OCI-M2 (cell line): Measurements from ENCODE around the gene NR4A2.

Experiments
- DNase-seq: peaks from one replicate; lab custom pipeline; 2025; ENCODE audit not compliant: unreplicated experiment; lab: John Stamatoyannopoulos, UW

Gene NR4A2

DNA sequence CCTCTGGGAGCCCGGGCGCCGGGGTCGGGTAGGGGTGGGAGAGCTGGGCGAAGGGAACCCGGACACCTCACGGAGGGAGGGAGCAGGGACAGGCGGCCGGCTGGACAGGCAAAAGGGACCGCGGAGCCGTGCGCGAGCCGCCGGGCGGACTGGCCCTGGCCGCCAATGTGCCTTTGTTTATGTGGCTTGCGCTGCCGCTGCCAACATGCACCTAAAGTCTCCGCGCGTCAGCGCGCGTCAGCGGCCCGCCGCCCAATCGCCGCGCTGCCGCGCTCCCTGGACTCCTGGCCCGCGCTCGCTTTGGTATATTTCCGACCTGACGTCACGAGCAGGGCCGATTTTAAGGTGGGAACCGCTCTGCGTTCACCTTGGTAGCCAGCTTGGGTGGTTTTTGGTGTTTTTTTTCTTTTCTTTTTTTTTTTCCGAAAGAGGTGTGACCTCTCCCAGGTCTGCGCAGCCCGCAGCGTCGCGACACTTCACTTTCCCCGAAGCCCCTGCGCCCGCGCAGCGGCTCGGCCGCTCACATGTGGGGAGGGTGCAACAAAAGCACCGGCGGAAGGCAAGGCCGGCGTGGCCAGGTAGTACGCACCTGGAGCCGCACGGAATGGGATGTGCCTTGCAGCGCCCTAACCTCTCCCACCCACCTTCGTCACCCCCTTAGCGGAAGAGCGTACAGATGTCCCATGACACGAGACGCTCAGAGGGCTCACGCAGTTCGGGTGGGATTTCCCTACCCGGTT lies at the start of gene NR4A2:
TSS of gene NR4A2 (minus strand) at position 188 of the 740 bp plus-strand sequence. CDS start 2,535 bp downstream, outside the sequence.
- DNase-seq, result peak; percentile 29

GRCh38 chr2:156380117-156380645 lies 47.7 kb upstream of the NR4A2 start:
- DNase-seq, result no peak

GRCh38 chr2:156379714-156380113 lies 47.2 kb upstream of the NR4A2 start:
- DNase-seq, result no peak

DNA sequence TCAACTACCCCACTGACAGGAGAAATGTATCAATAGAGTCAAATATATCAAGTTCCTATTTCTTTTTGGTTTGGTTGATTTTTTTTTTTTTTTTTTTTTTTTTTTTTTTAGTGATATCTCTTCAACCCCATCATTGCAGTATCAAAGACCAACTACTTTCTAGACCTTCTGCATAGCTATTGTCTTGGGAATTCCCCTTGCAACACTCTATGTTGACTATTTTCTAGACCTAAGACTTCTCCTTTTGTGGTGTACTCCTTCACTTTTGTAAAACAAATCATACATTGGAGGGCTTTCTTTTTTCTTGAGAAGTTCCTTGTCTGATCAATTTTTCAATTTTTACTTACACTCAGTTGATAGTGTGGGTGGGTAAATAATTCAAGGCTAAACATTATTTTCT lies 46.5 kb upstream of the NR4A2 start:
- DNase-seq, result no peak

- no peak for DNase-seq
Observed at GRCh38 chr2:156366753-156367152, 34.2 kb upstream of the NR4A2 start.

DNA sequence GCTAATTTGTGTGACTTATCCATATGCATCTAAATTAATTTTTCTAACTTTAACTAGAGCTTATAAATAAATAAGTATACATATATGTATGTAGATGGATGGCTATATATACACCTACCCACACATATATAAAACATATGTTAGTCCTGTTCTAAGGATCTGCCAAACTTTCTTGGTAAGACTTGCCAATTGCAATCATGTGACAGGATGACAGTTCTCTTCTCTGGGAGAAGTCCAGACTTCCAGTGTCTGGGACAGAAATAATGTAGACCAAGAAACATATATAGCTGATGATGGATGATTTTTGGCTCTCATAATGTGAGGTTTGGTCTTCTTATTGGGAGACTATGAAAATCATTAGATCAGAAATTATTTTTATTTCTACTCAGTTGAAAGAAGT lies 30.6 kb upstream of the NR4A2 start:
- DNase-seq, result no peak

DNA sequence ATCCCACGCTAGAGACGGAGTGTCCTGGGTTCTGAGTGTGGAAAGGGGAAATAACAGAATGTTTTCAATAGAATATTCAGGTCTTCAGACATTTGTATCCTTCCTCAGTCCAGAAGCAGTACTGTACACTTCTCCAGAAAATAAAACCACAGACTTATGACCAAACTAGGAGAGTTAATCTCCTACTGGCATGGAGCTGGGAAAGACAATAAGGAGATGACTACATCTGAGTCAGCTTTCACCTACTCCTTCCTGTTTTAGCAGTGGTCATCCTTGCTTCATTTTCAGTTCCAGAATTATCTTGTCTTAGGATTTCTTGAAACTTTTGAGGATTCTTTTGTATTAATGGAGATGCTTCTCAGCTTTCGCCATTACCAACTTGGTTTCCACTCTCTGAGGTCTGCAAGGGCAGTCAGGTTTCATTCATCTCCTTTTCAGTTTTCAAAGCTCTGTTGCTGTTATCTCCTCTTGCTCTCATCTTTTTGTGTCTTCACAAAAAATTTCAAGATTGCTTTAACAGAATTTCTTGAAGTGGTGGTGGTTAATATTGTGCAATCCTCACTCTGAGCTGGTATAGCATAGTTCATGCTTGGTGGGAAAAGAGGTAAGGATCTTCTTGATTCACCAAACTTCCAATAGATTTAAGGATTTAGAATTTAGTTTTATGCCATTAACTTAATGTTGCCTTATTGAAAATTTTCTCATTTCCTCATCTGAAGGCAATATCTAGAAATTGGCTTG lies 23.7 kb upstream of the NR4A2 start:
- DNase-seq, result no peak

GRCh38 chr2:156352911-156353310 lies 20.4 kb upstream of the NR4A2 start:
- no peak for DNase-seq

- DNase-seq, result no peak
Observed at GRCh38 chr2:156350374-156351142, 18.0 kb upstream of the NR4A2 start.

DNA sequence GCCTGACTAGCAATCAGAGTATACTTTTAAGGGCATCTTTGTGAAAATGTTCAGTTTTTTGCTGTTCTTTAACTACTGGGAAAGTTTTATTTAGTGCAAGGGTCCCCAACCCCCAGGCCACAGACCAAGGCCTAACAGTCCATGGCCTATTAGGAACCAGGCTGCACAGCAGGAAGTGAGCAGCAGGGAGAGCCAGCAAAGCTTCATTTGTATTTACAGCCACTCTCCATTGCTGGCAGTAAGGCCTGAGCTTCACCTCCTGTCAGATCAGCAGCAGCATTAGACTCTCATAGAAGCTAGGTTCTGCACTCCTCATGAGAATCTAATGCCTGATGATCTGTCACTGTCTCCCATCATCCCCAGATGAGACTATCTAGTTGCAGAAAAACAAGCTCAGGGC lies 17.1 kb upstream of the NR4A2 start:
- DNase-seq, result no peak

- no peak for DNase-seq
Observed at GRCh38 chr2:156349161-156349560, 16.6 kb upstream of the NR4A2 start.

GRCh38 chr2:156347431-156347830 lies 14.9 kb upstream of the NR4A2 start:
- DNase-seq, result no peak

- DNase-seq, result no peak
Observed at GRCh38 chr2:156346731-156347130, 14.2 kb upstream of the NR4A2 start.

DNA sequence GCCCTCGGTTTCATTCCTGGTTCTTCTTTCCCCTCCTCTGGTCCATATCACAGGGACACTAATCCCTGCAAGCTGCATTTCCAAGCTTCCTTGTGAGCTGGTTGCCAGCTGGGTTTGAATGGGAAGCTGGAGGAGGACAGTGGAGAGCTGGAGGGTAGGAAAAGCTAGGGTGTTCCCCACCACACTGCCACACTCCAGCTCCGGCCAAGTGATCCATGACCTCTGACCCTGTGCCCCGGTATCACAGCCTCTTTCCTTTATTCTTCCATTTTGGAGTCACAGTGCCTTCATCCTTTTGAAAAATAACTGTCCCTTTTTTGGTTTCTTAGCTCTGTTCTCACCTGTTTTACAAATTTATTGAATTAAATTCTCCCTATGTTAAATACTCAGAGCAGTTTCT lies 13.1 kb upstream of the NR4A2 start:
- no peak for DNase-seq

- DNase-seq, result no peak
Observed at GRCh38 chr2:156343940-156344301, 11.4 kb upstream of the NR4A2 start.

GRCh38 chr2:156343096-156343939 lies 10.8 kb upstream of the NR4A2 start:
- no peak for DNase-seq

GRCh38 chr2:156342254-156343095 lies 10.0 kb upstream of the NR4A2 start:
- no peak for DNase-seq

- peak; percentile 54 for DNase-seq
Observed at GRCh38 chr2:156341452-156342253, 9.1 kb upstream of the NR4A2 start.
